ENCODE results near the gene AMPD3. TPM values are rescaled to one million over a fixed set of nuclear protein-coding genes. Genes with fewer than 3 reads are reported as not detected.

AMPD3 gene
- total and polyA plus RNA-seq, 9 donors: 3.4 to 5.3 (median 4.5) TPM

- Histone ChIP-seq H3K27ac (ENCODE audit: low read length) (no peak overlapping the region), H3K27me3 (ENCODE audit: control insufficient read depth, insufficient read depth, low read length) (no peaks in the 10 kb centered on the region), H3K4me3 (ENCODE audit: low read length) (no peak overlapping the region), H3K9me3 (replicated peaks; ENCODE audit: control insufficient read depth, low read depth, low read length) (no peaks in the 10 kb centered on the region), H3K36me3 (ENCODE audit: control insufficient read depth, insufficient read depth, low read length) (no peaks in the 10 kb centered on the region), H3K4me1 (ENCODE audit: control insufficient read depth, insufficient read depth, low read length) (peaks cover 3% of the 10 kb centered on the region)
- 96% methylated on average over 12 of the region's 14 CpGs for WGBS (ENCODE audit: insufficient coverage)
- DNase-seq: no peak
Observed at GRCh38 chr11:10543782-10544181, 88.7 kb downstream of the AMPD3 start.

DNA sequence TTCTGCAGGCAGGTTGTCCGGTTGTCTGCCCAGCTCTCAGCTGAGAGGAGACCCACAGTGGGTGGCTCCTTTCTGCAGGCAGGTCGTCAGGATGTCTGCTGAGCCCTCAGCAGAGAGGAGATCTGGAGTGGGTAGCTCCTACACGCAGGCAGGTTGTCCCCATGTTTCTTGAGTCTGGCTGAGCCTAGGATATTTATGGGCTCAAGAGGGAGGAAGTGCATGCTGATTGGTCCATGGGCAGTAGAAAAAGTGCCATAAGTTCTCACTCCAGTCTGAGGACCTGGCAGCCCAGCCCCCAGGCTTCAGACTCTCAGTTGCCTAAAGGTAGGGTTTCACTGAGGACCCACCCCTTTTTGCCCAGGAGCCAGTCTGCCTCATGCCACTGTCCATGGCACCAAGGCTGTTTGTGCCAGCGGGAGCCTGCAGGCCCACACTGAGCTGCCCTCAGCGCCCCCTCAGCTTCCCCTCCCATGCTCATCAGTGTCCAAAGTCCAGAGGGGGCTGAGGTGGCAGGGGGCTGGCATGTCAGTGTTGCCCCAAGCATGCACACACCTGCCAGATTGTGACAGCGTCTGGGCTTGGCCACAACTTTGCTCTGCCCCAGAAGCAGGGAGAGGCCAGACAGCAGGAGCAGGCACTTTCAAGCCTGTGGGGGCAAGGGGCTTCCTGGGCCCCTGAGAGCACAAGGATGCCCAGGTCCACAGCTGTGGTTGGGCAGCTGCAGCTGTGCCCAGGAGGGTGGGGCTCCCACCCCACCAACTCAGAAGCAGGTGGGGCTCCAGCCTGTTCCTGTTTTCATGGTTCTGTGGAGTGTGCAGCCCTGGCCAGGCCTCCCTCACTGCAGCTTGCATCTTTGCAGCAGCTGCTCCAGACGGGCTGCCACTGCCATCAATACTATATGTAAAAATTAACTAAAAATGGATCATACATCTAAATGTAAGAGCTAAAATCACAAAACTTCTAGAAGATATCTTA lies 89.7 kb downstream of the AMPD3 start:
- 70% methylated on average over 4 of the region's 7 CpGs for WGBS (ENCODE audit: insufficient coverage)

GRCh38 chr11:10550503-10551289 lies 95.6 kb downstream of the AMPD3 start:
- Histone ChIP-seq H3K9me3 (replicated peaks; ENCODE audit: control insufficient read depth, low read depth, low read length) (no peaks in the 10 kb centered on the region), H3K27me3 (ENCODE audit: control insufficient read depth, insufficient read depth, low read length) (no peaks in the 10 kb centered on the region), H3K4me1 (ENCODE audit: control insufficient read depth, insufficient read depth, low read length) (no peaks in the 10 kb centered on the region), H3K36me3 (ENCODE audit: control insufficient read depth, insufficient read depth, low read length) (no peaks in the 10 kb centered on the region), H3K27ac (ENCODE audit: low read length) (no peak overlapping the region), H3K4me3 (ENCODE audit: low read length) (no peak overlapping the region)
- WGBS (ENCODE audit: insufficient coverage): no CpG with 5 or more reads among the region's 3 CpGs
- DNase-seq: no peak

More for the DNA sequence above, 89.7 kb downstream of the AMPD3 start:
- H3K36me3 ChIP-seq (ENCODE audit: control insufficient read depth, insufficient read depth, low read length): no peaks in the 10 kb centered on the region
- no peaks in the 10 kb centered on the region for H3K9me3 ChIP-seq (replicated peaks; ENCODE audit: control insufficient read depth, low read depth, low read length)
- no peaks in the 10 kb centered on the region for H3K27me3 ChIP-seq (ENCODE audit: control insufficient read depth, insufficient read depth, low read length)
- no peak overlapping the region for H3K4me3 ChIP-seq (ENCODE audit: low read length)
- peaks cover 3% of the 10 kb centered on the region for H3K4me1 ChIP-seq (ENCODE audit: control insufficient read depth, insufficient read depth, low read length)
- H3K27ac ChIP-seq (ENCODE audit: low read length): no peak overlapping the region
- peak; percentile 27 for DNase-seq

- no peaks in the 10 kb centered on the region for H3K36me3 ChIP-seq (ENCODE audit: control insufficient read depth, insufficient read depth, low read length)
- no peaks in the 10 kb centered on the region for H3K4me1 ChIP-seq (ENCODE audit: control insufficient read depth, insufficient read depth, low read length)
- H3K27me3 ChIP-seq (ENCODE audit: control insufficient read depth, insufficient read depth, low read length): no peaks in the 10 kb centered on the region
- no peak for DNase-seq
- WGBS (ENCODE audit: insufficient coverage): no CpG with 5 or more reads among the region's 4 CpGs
- no peak overlapping the region for H3K27ac ChIP-seq (ENCODE audit: low read length)
- H3K4me3 ChIP-seq (ENCODE audit: low read length): no peak overlapping the region
- no peaks in the 10 kb centered on the region for H3K9me3 ChIP-seq (replicated peaks; ENCODE audit: control insufficient read depth, low read depth, low read length)
Observed at GRCh38 chr11:10551290-10551592, 96.2 kb downstream of the AMPD3 start.

DNA sequence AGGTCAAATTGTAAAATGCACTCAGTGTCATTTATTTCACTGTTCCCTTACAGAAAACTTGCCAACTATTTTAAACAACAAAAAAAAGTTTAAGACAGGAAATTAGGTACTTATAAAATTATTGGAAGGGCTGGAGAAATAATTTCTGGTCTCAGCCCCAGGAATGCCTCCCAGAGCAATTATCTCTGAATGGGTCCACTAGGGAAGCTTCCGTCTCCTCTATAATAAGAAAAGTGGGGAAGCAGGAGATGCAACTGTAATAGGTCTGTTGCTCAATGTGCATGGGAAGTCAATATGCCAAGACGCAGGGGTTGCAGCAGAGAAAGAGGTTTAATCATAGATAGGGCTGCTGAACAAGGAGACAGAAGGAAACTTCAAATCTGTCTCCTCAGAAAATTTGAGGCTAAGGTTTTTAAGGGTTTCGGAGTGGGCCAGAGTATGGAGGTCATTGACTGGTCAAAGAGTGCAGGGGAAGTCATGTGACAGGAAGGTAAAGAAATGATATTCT lies 96.8 kb downstream of the AMPD3 start:
- no peak for DNase-seq
- Histone ChIP-seq H3K27ac (ENCODE audit: low read length) (no peak overlapping the region), H3K27me3 (ENCODE audit: control insufficient read depth, insufficient read depth, low read length) (no peaks in the 10 kb centered on the region), H3K4me1 (ENCODE audit: control insufficient read depth, insufficient read depth, low read length) (no peaks in the 10 kb centered on the region), H3K36me3 (ENCODE audit: control insufficient read depth, insufficient read depth, low read length) (no peaks in the 10 kb centered on the region), H3K9me3 (replicated peaks; ENCODE audit: control insufficient read depth, low read depth, low read length) (no peaks in the 10 kb centered on the region), H3K4me3 (ENCODE audit: low read length) (no peak overlapping the region)
- WGBS (ENCODE audit: insufficient coverage): 67% methylated on average over 1 of the region's 3 CpGs

DNA sequence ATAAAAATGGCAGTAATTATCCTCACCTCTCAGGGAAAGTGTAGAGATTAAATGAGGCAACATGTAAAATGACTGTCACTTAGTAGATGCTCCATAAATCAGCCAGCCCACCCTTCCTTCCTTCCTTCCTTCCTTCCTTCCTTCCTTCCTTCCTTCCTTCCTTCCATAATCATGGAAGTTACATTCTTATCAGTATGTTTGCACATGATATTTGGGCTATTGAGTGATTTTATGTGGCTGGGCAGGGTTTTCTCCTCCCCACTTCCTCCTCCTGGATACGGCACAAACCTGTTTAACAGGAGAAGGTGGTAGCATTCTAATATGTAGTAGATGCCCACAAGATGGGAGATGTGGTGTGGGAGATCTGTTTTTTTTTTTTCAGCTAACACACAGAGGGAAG lies 101.5 kb downstream of the AMPD3 start:
- Histone ChIP-seq H3K4me3 (ENCODE audit: low read length) (no peak overlapping the region), H3K9me3 (replicated peaks; ENCODE audit: control insufficient read depth, low read depth, low read length) (no peaks in the 10 kb centered on the region), H3K36me3 (ENCODE audit: control insufficient read depth, insufficient read depth, low read length) (no peaks in the 10 kb centered on the region), H3K27me3 (ENCODE audit: control insufficient read depth, insufficient read depth, low read length) (no peaks in the 10 kb centered on the region), H3K27ac (ENCODE audit: low read length) (no peak overlapping the region), H3K4me1 (ENCODE audit: control insufficient read depth, insufficient read depth, low read length) (no peaks in the 10 kb centered on the region)
- DNase-seq: no peak
- WGBS (ENCODE audit: insufficient coverage): no CpG with 5 or more reads among the region's 1 CpG

Other genes starting within 250 kb of the AMPD3 start
- gene SBF2, start 161.0 kb upstream of the AMPD3 start, total RNA-seq: 28.5 TPM
- gene SBF2, start 161.0 kb upstream of the AMPD3 start, polyA plus RNA-seq (ENCODE audit: insufficient read depth in 1 of 8, insufficient read length in 8 of 8, low replicate concordance in 1 of 8): 10 to 100 TPM; 18.3 to 29.5 (median 21.2) TPM
- gene ADM, start 150.2 kb upstream of the AMPD3 start, total RNA-seq: 23.6 TPM
- 10 to 100 TPM in 7 of 8 donors, 1 to 10 TPM in 1; 8.6 to 22.9 (median 14.3) TPM for gene ADM, start 150.2 kb upstream of the AMPD3 start, polyA plus RNA-seq (ENCODE audit: insufficient read depth in 1 of 8, insufficient read length in 8 of 8, low replicate concordance in 1 of 8)
- gene RNF141, start 85.9 kb downstream of the AMPD3 start, total RNA-seq: 22.1 TPM
- 10 to 100 TPM; 16.9 to 26.4 (median 19.4) TPM for gene RNF141, start 85.9 kb downstream of the AMPD3 start, polyA plus RNA-seq (ENCODE audit: insufficient read depth in 1 of 8, insufficient read length in 8 of 8, low replicate concordance in 1 of 8)
- 52.2 TPM for gene LYVE1, start 113.4 kb downstream of the AMPD3 start, total RNA-seq
- gene LYVE1, start 113.4 kb downstream of the AMPD3 start, polyA plus RNA-seq (ENCODE audit: insufficient read depth in 1 of 8, insufficient read length in 8 of 8, low replicate concordance in 1 of 8): 10 to 100 TPM; 54.0 to 92.2 (median 79.4) TPM
- 4.1 TPM for gene IRAG1, start 238.5 kb downstream of the AMPD3 start, total RNA-seq
- gene IRAG1, start 238.5 kb downstream of the AMPD3 start, polyA plus RNA-seq (ENCODE audit: insufficient read depth in 1 of 8, insufficient read length in 8 of 8, low replicate concordance in 1 of 8): 1 to 10 TPM; 3.0 to 6.8 (median 4.1) TPM

Measured in muscle of leg (tissue), 11 donors.